CD4-positive, CD25-positive, alpha-beta regulatory T cell (primary cell): ENCODE data around the gene HNRNPA3. TPM values are rescaled to one million over a fixed set of nuclear protein-coding genes. Genes with fewer than 3 reads are reported as not detected.
A peak's percentile ranks its signal among the peaks of the same experiment; 100 is the strongest.
"Not testable (repeated sequence)": the region's sequence is repeated elsewhere in the genome, so short reads cannot be mapped to it uniquely, and the experiment has no call there.

Experiments used
- ATAC-seq, 2 donors: fragments of 150-1000 bp; cut with Tn5 transposase; one replicate each; pipeline ENCODE4 v1.10.0; 2021; ENCODE audit warnings: low read depth in 2 of 2, moderate number of reproducible peaks in 2 of 2, moderate library complexity in 1 of 2
- DNase-seq, 3 donors: peaks; one replicate each; pipeline versions ENCODE4 v3.0.0 to v3.0.0-alpha.2; 2012 to 2022; ENCODE audit warnings: mixed read lengths in 1 of 3
- H3K27ac ChIP-seq: one replicate; pipeline ENCODE4 v1.7.0; 2013; ENCODE audit warnings: mild to moderate bottlenecking, low read length; ENCODE audit not compliant: insufficient read depth, poor library complexity, severe bottlenecking
- H3K27me3 ChIP-seq: one replicate; pipeline ENCODE4 v1.7.0; 2013; ENCODE audit warnings: low read length; ENCODE audit not compliant: control insufficient read depth, insufficient read depth
- H3K36me3 ChIP-seq: one replicate; pipeline ENCODE4 v1.7.0; 2013; ENCODE audit warnings: mild to moderate bottlenecking, low read length, moderate library complexity; ENCODE audit not compliant: control insufficient read depth, insufficient read depth
- H3K4me1 ChIP-seq: 2 replicates; pipeline ENCODE4 v1.7.0; 2013; ENCODE audit warnings: mild to moderate bottlenecking, low read length; ENCODE audit not compliant: insufficient read depth, control insufficient read depth, poor library complexity, severe bottlenecking
- H3K4me3 ChIP-seq: one replicate; pipeline ENCODE4 v1.7.0; 2013; ENCODE audit warnings: low read depth, mild to moderate bottlenecking, low read length, moderate library complexity
- H3K9me3 ChIP-seq, 2 experiments: 1 replicate in 1 of 2; 2 replicates in 1 of 2; pipeline ENCODE4 v1.7.0; 2013; ENCODE audit warnings: low read length in 2 of 2, mild to moderate bottlenecking in 1 of 2, moderate library complexity in 1 of 2; ENCODE audit not compliant: control insufficient read depth in 2 of 2
- H3K27ac Mint-ChIP-seq, 3 donors: one replicate each; pipeline ENCODE4 v1.8.0; 2020 to 2022; ENCODE audit warnings: mild to moderate bottlenecking in 3 of 3, mixed read lengths in 3 of 3, moderate library complexity in 2 of 3
- H3K27me3 Mint-ChIP-seq: one replicate; pipeline ENCODE4 v1.8.0; 2022; ENCODE audit warnings: mild to moderate bottlenecking, mixed read lengths
- H3K36me3 Mint-ChIP-seq: one replicate; pipeline ENCODE4 v1.8.0; 2020; ENCODE audit warnings: mixed read lengths
- H3K4me1 Mint-ChIP-seq, 4 donors: one replicate each; pipeline ENCODE4 v1.8.0; 2020 to 2022; ENCODE audit warnings: mixed read lengths in 4 of 4, mild to moderate bottlenecking in 1 of 4
- H3K4me3 Mint-ChIP-seq, 4 donors: one replicate each; pipeline ENCODE4 v1.8.0; 2020 to 2022; ENCODE audit warnings: mild to moderate bottlenecking in 4 of 4, mixed read lengths in 4 of 4, moderate library complexity in 3 of 4
- H3K9me3 Mint-ChIP-seq, 7 donors: one replicate each; pipeline ENCODE4 v1.8.0; 2020 to 2022; ENCODE audit warnings: mixed read lengths in 7 of 7, mild to moderate bottlenecking in 3 of 7, moderate library complexity in 2 of 7
- polyA plus RNA-seq, 4 donors: library from polyadenylated mRNA; unstranded; fragments of 300-500 nt; fragmentation: Illumina TruSeq; gene quantifications; one replicate each; pipeline ENCODE4 v1.2.3, GENCODE V29; 2021
- total RNA-seq: library from RNA; stranded (reverse); gene quantifications from one replicate; pipeline ENCODE4 v1.2.3, GENCODE V29; 2022

Gene HNRNPA3
- total and polyA plus RNA-seq, 5 donors from 2014 or later, result 38.8 to 231 (median 58.1) TPM

GRCh38 chr2:177171418-177171865 is 41.2 kb upstream of the HNRNPA3 start:
- ATAC-seq, result no peak
- Histone ChIP-seq H3K4me3 (no peak overlapping the region), H3K4me1 (peaks cover 4% of the 10 kb centered on the region), H3K27me3 (peaks cover 3% of the 10 kb centered on the region), H3K36me3 (no peaks in the 10 kb centered on the region), H3K27ac (no peak overlapping the region), H3K9me3 (no peaks in the 10 kb centered on the region)
- H3K9me3 Mint-ChIP-seq, result no peaks in the 10 kb centered on the region
- peaks cover 12% of the 10 kb centered on the region for H3K27me3 Mint-ChIP-seq
- DNase-seq, result no peak
- no peaks in the 10 kb centered on the region for H3K36me3 Mint-ChIP-seq
- H3K27ac Mint-ChIP-seq, result no peak overlapping the region
- H3K4me3 Mint-ChIP-seq, result no peak overlapping the region
- peaks cover 2 to 10% (median 6%) of the 10 kb centered on the region in 4 donors for H3K4me1 Mint-ChIP-seq

- no peak overlapping the region for H3K27ac ChIP-seq
- H3K4me3 ChIP-seq, result no peak overlapping the region
- ATAC-seq (no peak), DNase-seq (no peak)
- Mint-ChIP-seq H3K27ac (no peak overlapping the region), H3K27me3 (peaks cover 18% of the 10 kb centered on the region), H3K9me3 (no peaks in the 10 kb centered on the region), H3K4me1 (peaks cover 0 to 5% (median 5%) of the 10 kb centered on the region in 4 donors), H3K36me3 (no peaks in the 10 kb centered on the region), H3K4me3 (no peak overlapping the region)
- no peaks in the 10 kb centered on the region for H3K36me3 ChIP-seq
- no peaks in the 10 kb centered on the region for H3K4me1 ChIP-seq
- no peaks in the 10 kb centered on the region for H3K9me3 ChIP-seq
- H3K27me3 ChIP-seq, result peaks cover 3% of the 10 kb centered on the region
Observed at GRCh38 chr2:177172034-177172880, 40.3 kb upstream of the HNRNPA3 start.

DNA sequence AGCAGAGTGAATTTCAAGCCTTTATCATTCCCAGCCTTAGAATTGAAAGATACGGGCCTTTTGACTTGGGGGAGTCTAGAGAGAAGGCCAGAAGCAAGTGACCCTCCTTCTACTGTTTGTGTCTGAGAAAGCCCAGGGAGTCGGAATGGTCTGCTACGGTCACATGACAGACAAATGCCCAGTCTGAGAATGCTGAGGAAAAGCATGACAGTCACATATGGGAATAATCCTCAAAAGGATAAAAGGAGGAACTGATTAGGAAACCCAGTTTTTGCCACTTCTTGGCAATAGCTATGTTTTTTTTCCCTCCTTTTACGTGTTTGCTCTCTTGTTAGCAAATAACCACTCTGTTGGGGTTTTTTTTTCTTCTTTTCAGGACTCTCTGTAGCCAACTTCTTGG is 38.1 kb upstream of the HNRNPA3 start:
- no peaks in the 10 kb centered on the region for H3K9me3 ChIP-seq
- no peaks in the 10 kb centered on the region for H3K9me3 Mint-ChIP-seq
- no peaks in the 10 kb centered on the region for H3K36me3 Mint-ChIP-seq
- DNase-seq, result no peak
- H3K27ac Mint-ChIP-seq, result peak overlapping the region in 1 of 3 donors; percentile 20
- peaks cover 3% of the 10 kb centered on the region for H3K27me3 ChIP-seq
- H3K27ac ChIP-seq, result no peak overlapping the region
- peaks cover 18% of the 10 kb centered on the region for H3K27me3 Mint-ChIP-seq
- no peak overlapping the region for H3K4me3 ChIP-seq
- H3K4me3 Mint-ChIP-seq, result no peak overlapping the region
- ATAC-seq, result no peak
- H3K36me3 ChIP-seq, result no peaks in the 10 kb centered on the region
- no peaks in the 10 kb centered on the region for H3K4me1 ChIP-seq
- H3K4me1 Mint-ChIP-seq, result peaks cover 0 to 5% (median 3%) of the 10 kb centered on the region in 4 donors

- H3K36me3 ChIP-seq, result no peaks in the 10 kb centered on the region
- no peak overlapping the region for H3K27ac ChIP-seq
- no peaks in the 10 kb centered on the region for H3K4me1 ChIP-seq
- no peak overlapping the region for H3K4me3 ChIP-seq
- no peak for ATAC-seq
- Mint-ChIP-seq H3K27ac (no peak overlapping the region), H3K27me3 (peaks cover 18% of the 10 kb centered on the region), H3K4me3 (no peak overlapping the region), H3K4me1 (no peaks in the 10 kb centered on the region), H3K36me3 (no peaks in the 10 kb centered on the region), H3K9me3 (no peaks in the 10 kb centered on the region)
- no peak for DNase-seq
- H3K27me3 ChIP-seq, result peaks cover 3% of the 10 kb centered on the region
- H3K9me3 ChIP-seq, result no peaks in the 10 kb centered on the region
Observed at GRCh38 chr2:177175917-177176668, 36.5 kb upstream of the HNRNPA3 start.

DNA sequence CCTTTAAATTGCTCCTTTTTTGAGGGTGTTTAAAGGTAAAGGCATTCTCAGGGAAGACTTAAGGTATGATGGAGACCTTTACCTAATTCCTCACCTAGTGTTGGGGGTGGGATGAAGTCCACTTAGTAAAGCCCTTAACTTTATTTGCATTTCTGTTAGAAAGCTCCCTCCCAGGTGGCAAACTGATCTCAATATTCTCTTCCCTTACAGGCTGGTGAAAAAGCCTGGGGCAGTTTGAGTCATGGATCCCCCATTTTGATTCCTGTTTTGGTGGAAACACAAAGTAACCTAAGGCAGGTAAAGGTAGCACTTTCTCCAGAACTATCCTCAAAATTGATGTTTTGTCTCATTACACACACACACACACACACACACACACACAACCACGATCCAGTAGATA is 33.8 kb upstream of the HNRNPA3 start:
- no peak overlapping the region for H3K4me3 Mint-ChIP-seq

DNA sequence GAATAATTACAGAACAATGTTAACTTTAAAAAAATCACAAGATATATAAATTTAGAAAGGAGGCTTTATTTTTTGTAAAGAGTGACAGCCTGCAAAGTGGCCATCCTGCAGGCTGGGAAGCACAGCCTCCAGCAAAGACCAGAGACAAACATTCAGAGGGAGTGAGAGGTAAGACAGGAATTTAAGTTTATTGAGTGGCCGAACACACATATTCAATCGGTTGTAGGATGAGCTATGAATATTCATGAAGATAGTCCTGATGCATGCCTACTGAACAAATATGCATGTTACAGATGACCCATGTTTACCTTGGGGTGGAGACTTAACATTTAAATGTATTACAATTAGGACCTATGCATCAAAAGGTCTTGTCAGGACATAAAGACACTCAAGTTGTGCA is 33.4 kb upstream of the HNRNPA3 start:
- Mint-ChIP-seq H3K4me1 (no peaks in the 10 kb centered on the region), H3K27me3 (peaks cover 30% of the 10 kb centered on the region), H3K27ac (no peak overlapping the region), H3K36me3 (no peaks in the 10 kb centered on the region), H3K9me3 (no peaks in the 10 kb centered on the region), H3K4me3 (no peak overlapping the region)
- Histone ChIP-seq H3K9me3 (no peaks in the 10 kb centered on the region), H3K27ac (no peak overlapping the region), H3K27me3 (peaks cover 3% of the 10 kb centered on the region), H3K4me3 (no peak overlapping the region), H3K4me1 (no peaks in the 10 kb centered on the region), H3K36me3 (no peaks in the 10 kb centered on the region)
- DNase-seq, result no peak
- no peak for ATAC-seq

More for the DNA sequence above, 33.8 kb upstream of the HNRNPA3 start:
- Mint-ChIP-seq H3K9me3 (no peaks in the 10 kb centered on the region), H3K27ac (no peak overlapping the region), H3K27me3 (peaks cover 28% of the 10 kb centered on the region), H3K4me1 (no peaks in the 10 kb centered on the region), H3K36me3 (no peaks in the 10 kb centered on the region)
- H3K27ac ChIP-seq, result no peak overlapping the region
- ATAC-seq, result no peak
- H3K9me3 ChIP-seq, result no peaks in the 10 kb centered on the region
- peaks cover 3% of the 10 kb centered on the region for H3K27me3 ChIP-seq
- no peak overlapping the region for H3K4me3 ChIP-seq
- no peaks in the 10 kb centered on the region for H3K4me1 ChIP-seq
- no peak for DNase-seq
- no peaks in the 10 kb centered on the region for H3K36me3 ChIP-seq

GRCh38 chr2:177179671-177180070 is 32.9 kb upstream of the HNRNPA3 start:
- ATAC-seq, H3K4me3 Mint-ChIP-seq, H3K27ac Mint-ChIP-seq: not testable (repeated sequence)

More at GRCh38 chr2:177179671-177180070, 32.9 kb upstream of the HNRNPA3 start:
- H3K9me3 ChIP-seq, H3K36me3 ChIP-seq, H3K4me1 ChIP-seq, H3K4me3 ChIP-seq, H3K36me3 Mint-ChIP-seq, H3K9me3 Mint-ChIP-seq, H3K4me1 Mint-ChIP-seq, H3K27ac ChIP-seq, DNase-seq, H3K27me3 ChIP-seq: not testable (repeated sequence)
- peaks cover 25% of the 10 kb centered on the region for H3K27me3 Mint-ChIP-seq
